ENCODE results near the gene ABCB11. TPM values are rescaled to one million over a fixed set of nuclear protein-coding genes. Genes with fewer than 3 reads are reported as not detected.

ABCB11 gene
- total and polyA plus RNA-seq, 9 of the 15 experiments (the other 6 are each of a cell fraction or from before 2014, with no cell fraction given) = 0.04 to 0.51 (median 0.10) TPM; not detected in 1

DNA sequence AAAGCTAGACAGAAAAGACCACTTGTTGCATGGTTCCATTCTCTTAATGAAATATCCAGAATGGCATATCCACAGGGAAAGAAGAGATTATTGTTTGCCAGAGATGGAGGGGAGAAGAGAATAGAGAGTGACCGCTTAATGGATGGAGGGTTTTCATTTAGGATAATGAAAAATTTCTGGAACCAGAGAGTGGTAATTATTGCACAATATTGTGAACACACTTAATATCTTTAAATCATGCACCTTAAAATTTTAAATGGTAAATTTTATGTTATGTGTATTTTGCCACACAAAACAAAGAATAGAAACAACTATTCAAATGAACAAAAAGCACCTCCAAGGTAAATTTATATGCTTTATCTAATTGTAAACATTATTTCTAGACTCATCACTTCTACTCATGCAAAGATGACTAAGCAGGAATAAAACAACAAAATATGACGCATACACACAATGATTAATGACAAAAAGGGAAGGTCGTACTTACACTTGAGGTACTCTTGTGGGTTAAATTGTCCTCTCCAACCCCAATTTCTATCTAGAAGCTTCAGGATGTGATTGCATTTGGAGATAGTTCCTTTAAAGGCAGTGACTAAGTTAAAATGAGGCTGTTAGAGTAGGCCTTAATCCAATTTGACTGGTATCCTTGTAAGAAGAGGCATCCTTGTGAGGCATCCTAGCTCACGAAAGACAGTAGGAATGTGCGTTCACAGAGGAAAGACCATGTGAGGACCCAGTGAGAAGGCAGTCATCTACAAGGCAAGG is 19.5 kb upstream of the ABCB11 start (continued):
- TF ChIP-seq ZMIZ1 (IDR thresholded peaks at IDR 0.05; ENCODE audit: low read depth in 2 of 2, low read length in 2 of 2) (peak in 1 of 2 experiments; percentile 78; a peak in 1 of 4 replicates), MTA2 (IDR thresholded peaks at IDR 0.05; ENCODE audit: low read depth) (peak; percentile 72), ZNF277 (CRISPR knock-in tag; IDR thresholded peaks at IDR 0.05; ENCODE audit: borderline replicate concordance) (no peak), TEAD2 (tag; IDR thresholded peaks at IDR 0.05) (0 out of 2 replicates have a peak, but pooled peaks have one; percentile 13), EWSR1 (IDR thresholded peaks at IDR 0.05; ENCODE audit: borderline replicate concordance, low read depth, partially characterized antibody) (no peak), ZNF384 (IDR thresholded peaks at IDR 0.05; ENCODE audit: low read depth, low read length) (no peak), CHAMP1 (IDR thresholded peaks at IDR 0.05) (peak; percentile 93), ZNF24 (IDR thresholded peaks at IDR 0.05) (no peak), CHD1 (IDR thresholded peaks at IDR 0.05; ENCODE audit: low read length) (no peak), CCAR2 (IDR thresholded peaks at IDR 0.05; ENCODE audit: low read depth, low read length) (no peak), PTBP1 (IDR thresholded peaks at IDR 0.05; ENCODE audit: low read depth, low read length) (no peak), ZNF282 (CRISPR knock-in tag; IDR thresholded peaks at IDR 0.05) (no peak), FOXK1 (CRISPR knock-in tag; IDR thresholded peaks at IDR 0.05; ENCODE audit: borderline replicate concordance) (no peak), ZFPM2 (CRISPR knock-in tag; IDR thresholded peaks at IDR 0.05) (no peak), U2AF2 (optimal IDR thresholded peaks at IDR 0.05; ENCODE audit: low read depth, low read length) (no peak), SMARCC2 (IDR thresholded peaks at IDR 0.05; ENCODE audit: low read depth) (peak; percentile 90), MAFG (tag; conservative IDR thresholded peaks at IDR 0.05) (peak; percentile 98), FOXP1 (CRISPR knock-in tag; IDR thresholded peaks at IDR 0.05) (0 out of 2 replicates have a peak, but pooled peaks have one; percentile 39)
- TF ChIP-seq, protein P1, sequence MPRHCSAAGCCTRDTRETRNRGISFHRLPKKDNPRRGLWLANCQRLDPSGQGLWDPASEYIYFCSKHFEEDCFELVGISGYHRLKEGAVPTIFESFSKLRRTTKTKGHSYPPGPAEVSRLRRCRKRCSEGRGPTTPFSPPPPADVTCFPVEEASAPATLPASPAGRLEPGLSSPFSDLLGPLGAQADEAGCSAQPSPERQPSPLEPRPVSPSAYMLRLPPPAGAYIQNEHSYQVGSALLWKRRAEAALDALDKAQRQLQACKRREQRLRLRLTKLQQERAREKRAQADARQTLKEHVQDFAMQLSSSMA (CRISPR knock-in tag; IDR thresholded peaks at IDR 0.05) = no peak
